Progenitor cell of endocrine pancreas (in vitro differentiated cells): ENCODE measurements around the gene ADGRG3. TPM values are rescaled to one million over a fixed set of nuclear protein-coding genes. Genes with fewer than 3 reads are reported as not detected.

ENCODE experiments used
- DNase-seq: peaks from one replicate; pipeline ENCODE4 v3.0.0; 2021; ENCODE audit warnings: low spot score; ENCODE audit not compliant: unreplicated experiment
- H3K27ac Mint-ChIP-seq: 2 replicates; pipeline ENCODE4 v1.8.0; 2021; ENCODE audit warnings: mild to moderate bottlenecking, moderate library complexity, mixed read lengths
- H3K27me3 Mint-ChIP-seq: 2 replicates; pipeline ENCODE4 v1.8.0; 2021; ENCODE audit warnings: mixed read lengths
- H3K36me3 Mint-ChIP-seq: 2 replicates; pipeline ENCODE4 v1.8.0; 2022; ENCODE audit warnings: mixed read lengths; ENCODE audit not compliant: insufficient read depth
- H3K4me1 Mint-ChIP-seq: 2 replicates; pipeline ENCODE4 v1.8.0; 2021; ENCODE audit warnings: low read depth, mixed read lengths
- H3K4me3 Mint-ChIP-seq: 2 replicates; pipeline ENCODE4 v1.8.0; 2021; ENCODE audit warnings: low read depth, mild to moderate bottlenecking, moderate library complexity, mixed read lengths
- H3K9me3 Mint-ChIP-seq: 2 replicates; pipeline ENCODE4 v1.8.0; 2021; ENCODE audit warnings: low read depth, mixed read lengths
- total RNA-seq: library from RNA; stranded (reverse); gene quantifications from 2 replicates; pipeline ENCODE4 v1.2.1, GENCODE V29; 2021
- TF ChIP-seq, protein P1 (sequence below): fragments of 200-600 bp; sonication (generic); IDR thresholded peaks from one replicate; pipeline ENCODE4 v1.5.0; 2021; ENCODE audit warnings: antibody characterized with exemption, mild to moderate bottlenecking; ENCODE audit not compliant: unreplicated experiment

Gene ADGRG3
- total RNA-seq, 1 donor from 2014 or later: not detected

DNA sequence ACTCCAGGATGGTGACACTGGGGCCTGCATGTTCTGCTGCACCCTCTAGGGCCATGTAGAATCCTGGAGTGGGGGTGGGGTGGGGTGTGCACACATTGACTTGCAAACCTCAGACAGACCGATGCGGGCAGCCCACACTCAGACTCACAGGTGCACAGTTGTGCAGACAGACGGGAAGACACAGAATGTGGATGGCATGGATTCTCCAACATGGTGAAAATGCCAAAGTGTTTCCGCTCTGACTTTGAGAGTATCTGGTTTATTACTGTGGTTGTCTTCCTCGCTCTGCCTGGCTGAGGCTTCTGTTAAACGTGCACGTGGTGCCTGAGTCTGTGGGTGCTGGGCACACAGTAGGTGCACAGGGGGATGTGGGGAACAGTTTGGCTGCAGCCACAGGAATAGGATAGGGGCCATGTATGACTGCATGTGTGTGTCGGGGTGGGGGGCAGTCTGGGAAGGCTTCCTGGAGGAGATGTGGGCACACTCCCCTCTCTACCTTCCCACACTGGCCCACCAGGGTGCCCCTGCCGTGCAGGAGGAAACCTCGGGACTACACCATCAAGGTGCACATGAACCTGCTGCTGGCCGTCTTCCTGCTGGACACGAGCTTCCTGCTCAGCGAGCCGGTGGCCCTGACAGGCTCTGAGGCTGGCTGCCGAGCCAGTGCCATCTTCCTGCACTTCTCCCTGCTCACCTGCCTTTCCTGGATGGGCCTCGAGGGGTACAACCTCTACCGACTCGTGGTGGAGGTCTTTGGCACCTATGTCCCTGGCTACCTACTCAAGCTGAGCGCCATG is 9.0 kb upstream of the ADGRG3 start:
- DNase-seq: no peak
- no peak overlapping the region for H3K27ac Mint-ChIP-seq
- no peaks in the 10 kb centered on the region for H3K27me3 Mint-ChIP-seq
- no peak overlapping the region for H3K4me3 Mint-ChIP-seq
- peaks cover 1% of the 10 kb centered on the region for H3K36me3 Mint-ChIP-seq
- TF ChIP-seq, protein P1, sequence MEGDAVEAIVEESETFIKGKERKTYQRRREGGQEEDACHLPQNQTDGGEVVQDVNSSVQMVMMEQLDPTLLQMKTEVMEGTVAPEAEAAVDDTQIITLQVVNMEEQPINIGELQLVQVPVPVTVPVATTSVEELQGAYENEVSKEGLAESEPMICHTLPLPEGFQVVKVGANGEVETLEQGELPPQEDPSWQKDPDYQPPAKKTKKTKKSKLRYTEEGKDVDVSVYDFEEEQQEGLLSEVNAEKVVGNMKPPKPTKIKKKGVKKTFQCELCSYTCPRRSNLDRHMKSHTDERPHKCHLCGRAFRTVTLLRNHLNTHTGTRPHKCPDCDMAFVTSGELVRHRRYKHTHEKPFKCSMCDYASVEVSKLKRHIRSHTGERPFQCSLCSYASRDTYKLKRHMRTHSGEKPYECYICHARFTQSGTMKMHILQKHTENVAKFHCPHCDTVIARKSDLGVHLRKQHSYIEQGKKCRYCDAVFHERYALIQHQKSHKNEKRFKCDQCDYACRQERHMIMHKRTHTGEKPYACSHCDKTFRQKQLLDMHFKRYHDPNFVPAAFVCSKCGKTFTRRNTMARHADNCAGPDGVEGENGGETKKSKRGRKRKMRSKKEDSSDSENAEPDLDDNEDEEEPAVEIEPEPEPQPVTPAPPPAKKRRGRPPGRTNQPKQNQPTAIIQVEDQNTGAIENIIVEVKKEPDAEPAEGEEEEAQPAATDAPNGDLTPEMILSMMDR: no peak
- no peaks in the 10 kb centered on the region for H3K4me1 Mint-ChIP-seq
- no peaks in the 10 kb centered on the region for H3K9me3 Mint-ChIP-seq

DNA sequence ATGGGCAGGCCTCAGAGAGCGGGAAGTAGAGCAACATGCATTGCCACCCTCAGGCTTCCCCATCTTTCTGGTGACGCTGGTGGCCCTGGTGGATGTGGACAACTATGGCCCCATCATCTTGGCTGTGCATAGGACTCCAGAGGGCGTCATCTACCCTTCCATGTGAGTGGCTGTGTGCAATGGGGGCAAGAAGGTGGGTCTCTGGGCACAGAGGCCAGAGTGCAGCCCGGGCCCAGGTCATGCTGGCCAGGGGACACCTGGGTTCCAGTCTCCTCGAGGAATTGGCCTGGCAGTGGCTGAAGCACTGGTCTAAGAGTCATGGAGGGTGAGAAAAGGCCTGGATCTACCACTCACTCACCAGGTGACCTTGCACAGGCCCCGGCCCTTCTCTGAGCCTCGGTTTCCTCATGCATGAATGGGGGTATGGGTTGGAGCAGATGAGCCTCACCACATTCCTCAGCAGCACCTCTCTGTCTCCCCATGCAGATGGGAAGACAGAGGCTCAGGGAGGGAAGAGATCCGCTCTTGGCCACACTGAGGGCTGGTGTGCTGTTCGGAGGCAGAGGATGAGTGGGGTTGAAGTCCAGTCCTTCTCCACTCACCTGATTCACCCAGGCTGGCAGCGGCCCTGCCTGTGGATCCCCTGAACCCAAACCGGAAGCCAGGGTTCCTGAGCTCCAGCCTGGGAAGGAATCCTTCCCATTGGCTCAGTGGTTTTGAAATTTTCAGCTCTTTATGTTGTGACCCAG is 7.2 kb upstream of the ADGRG3 start:
- no peak for DNase-seq
- H3K36me3 Mint-ChIP-seq: peaks cover 1% of the 10 kb centered on the region
- TF ChIP-seq, protein P1: no peak
- H3K4me1 Mint-ChIP-seq: no peaks in the 10 kb centered on the region
- H3K9me3 Mint-ChIP-seq: no peaks in the 10 kb centered on the region
- no peaks in the 10 kb centered on the region for H3K27me3 Mint-ChIP-seq
- H3K4me3 Mint-ChIP-seq: no peak overlapping the region
- H3K27ac Mint-ChIP-seq: no peak overlapping the region

DNA sequence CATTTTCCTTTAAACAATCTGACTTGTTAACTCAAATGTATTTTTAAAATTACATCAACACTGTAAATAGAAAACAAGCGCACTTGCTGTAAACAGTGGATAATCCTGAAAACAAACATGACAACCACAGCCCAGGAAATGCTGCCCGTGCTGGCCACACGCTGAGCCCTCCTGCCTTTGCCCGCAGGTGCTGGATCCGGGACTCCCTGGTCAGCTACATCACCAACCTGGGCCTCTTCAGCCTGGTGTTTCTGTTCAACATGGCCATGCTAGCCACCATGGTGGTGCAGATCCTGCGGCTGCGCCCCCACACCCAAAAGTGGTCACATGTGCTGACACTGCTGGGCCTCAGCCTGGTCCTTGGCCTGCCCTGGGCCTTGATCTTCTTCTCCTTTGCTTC is 6.6 kb upstream of the ADGRG3 start:
- no peak overlapping the region for H3K27ac Mint-ChIP-seq
- H3K27me3 Mint-ChIP-seq: no peaks in the 10 kb centered on the region
- peaks cover 1% of the 10 kb centered on the region for H3K36me3 Mint-ChIP-seq
- no peaks in the 10 kb centered on the region for H3K4me1 Mint-ChIP-seq
- TF ChIP-seq, protein P1: no peak
- H3K4me3 Mint-ChIP-seq: no peak overlapping the region
- DNase-seq: no peak
- no peaks in the 10 kb centered on the region for H3K9me3 Mint-ChIP-seq

DNA sequence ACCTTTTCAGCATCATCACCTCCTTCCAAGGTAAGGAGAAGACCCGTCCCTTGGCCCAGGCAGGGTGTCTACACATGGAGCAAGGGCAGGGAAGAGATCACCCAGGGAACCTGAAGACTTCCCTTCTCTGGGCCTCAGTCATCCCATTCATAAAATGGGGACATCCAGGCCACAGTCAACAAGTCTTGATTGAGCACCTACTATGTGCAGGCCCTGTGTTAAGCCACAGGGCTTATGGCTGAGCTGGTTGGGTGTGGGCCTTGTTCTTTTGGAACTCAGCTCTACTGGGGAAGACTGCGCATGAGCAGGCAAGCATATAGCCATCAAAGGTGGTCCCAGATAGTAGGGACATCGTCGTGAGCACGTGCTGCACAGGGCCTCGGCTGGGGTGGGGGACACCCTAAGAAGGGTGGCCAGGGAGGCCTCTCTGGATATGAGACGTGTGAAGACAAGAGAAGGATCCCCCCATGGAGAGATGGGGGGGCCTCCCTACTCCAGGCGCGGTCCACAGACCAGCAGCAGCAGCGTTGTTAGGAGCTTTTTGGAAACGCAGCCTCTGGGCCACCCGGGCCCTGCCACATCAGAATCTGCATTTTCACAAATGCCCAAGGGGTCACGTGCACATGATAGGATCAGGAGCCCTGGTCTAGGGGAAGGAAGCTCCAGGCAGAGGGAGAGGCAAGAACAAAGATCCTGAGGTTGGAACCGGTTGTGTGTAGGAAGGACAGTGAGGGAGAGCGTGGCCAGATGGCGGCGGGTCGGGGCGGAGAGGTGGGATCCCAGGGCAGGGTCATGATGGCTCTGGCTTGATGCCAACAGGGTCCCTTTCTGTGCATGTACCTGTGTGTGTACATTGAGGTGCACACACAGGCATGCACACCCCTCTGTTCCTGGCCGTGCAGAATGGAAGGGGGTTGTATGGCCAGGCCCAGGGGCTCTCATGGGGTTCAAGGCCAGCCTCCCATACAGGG is 5.9 kb upstream of the ADGRG3 start:
- no peak for DNase-seq
- Mint-ChIP-seq H3K4me1 (no peaks in the 10 kb centered on the region), H3K9me3 (no peaks in the 10 kb centered on the region), H3K27ac (peak overlapping the region; percentile 59), H3K4me3 (no peak overlapping the region), H3K36me3 (peaks cover 1% of the 10 kb centered on the region), H3K27me3 (no peaks in the 10 kb centered on the region)
- TF ChIP-seq, protein P1: no peak

DNA sequence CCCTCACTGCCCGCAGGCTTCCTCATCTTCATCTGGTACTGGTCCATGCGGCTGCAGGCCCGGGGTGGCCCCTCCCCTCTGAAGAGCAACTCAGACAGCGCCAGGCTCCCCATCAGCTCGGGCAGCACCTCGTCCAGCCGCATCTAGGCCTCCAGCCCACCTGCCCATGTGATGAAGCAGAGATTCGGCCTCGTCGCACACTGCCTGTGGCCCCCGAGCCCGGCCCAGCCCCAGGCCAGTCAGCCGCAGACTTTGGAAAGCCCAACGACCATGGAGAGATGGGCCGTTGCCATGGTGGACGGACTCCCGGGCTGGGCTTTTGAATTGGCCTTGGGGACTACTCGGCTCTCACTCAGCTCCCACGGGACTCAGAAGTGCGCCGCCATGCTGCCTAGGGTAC is 4.7 kb upstream of the ADGRG3 start:
- Mint-ChIP-seq H3K27ac (no peak overlapping the region), H3K27me3 (no peaks in the 10 kb centered on the region), H3K9me3 (no peaks in the 10 kb centered on the region), H3K4me3 (no peak overlapping the region), H3K36me3 (peaks cover 1% of the 10 kb centered on the region), H3K4me1 (no peaks in the 10 kb centered on the region)
- DNase-seq: no peak
- TF ChIP-seq, protein P1: no peak
